Prostate gland (tissue), 2 donors: Measurements from ENCODE around the gene ARHGEF39. TPM values are rescaled to one million over a fixed set of nuclear protein-coding genes. Genes with fewer than 3 reads are reported as not detected.
"Not testable (repeated sequence)": the region's sequence is repeated elsewhere in the genome, so short reads cannot be mapped to it uniquely, and the experiment has no call there.

Experiments used
- DNase-seq: peaks from one replicate; pipeline ENCODE4 v3.0.0-alpha.2; 2019; ENCODE audit warnings: low spot score
- H3K27ac ChIP-seq, 2 donors: fragments of 200-600 bp; sonication (generic); 2 replicates each; pipeline ENCODE4 v1.5.1; 2017 to 2019
- H3K27me3 ChIP-seq: fragments of 200-600 bp; sonication (generic); replicated peaks from 2 replicates; pipeline ENCODE4 v1.5.1; 2019; ENCODE audit not compliant: insufficient read depth
- H3K36me3 ChIP-seq, 2 donors: fragments of 200-600 bp; sonication (generic); 1 replicate in 1 of 2; 2 replicates in 1 of 2; pipeline versions ENCODE4 v1.5.1 to v1.8.1; 2017 to 2019
- H3K4me1 ChIP-seq: fragments of 200-600 bp; sonication (generic); replicated peaks from 2 replicates; pipeline ENCODE4 v1.5.1; 2019
- H3K4me3 ChIP-seq, 2 donors: fragments of 200-600 bp; sonication (generic); 2 replicates each; pipeline ENCODE4 v1.5.1; 2017 to 2019
- H3K9me3 ChIP-seq: fragments of 200-600 bp; sonication (generic); 2 replicates; pipeline ENCODE4 v1.5.1; 2017
- CTCF ChIP-seq, 4 experiments: fragments of 200-600 bp in 2 of 4; fragments of 450-650 bp in 2 of 4; sonication (generic) in 2 of 4; IDR thresholded peaks; 1 replicate in 3 of 4; 2 replicates in 1 of 4; pipeline ENCODE4 v1.5.1; 2016 to 2019; ENCODE audit warnings: antibody characterized with exemption in 4 of 4, mild to moderate bottlenecking in 2 of 4, moderate library complexity in 2 of 4
- POLR2A ChIP-seq: fragments of 450-650 bp; IDR thresholded peaks from one replicate; pipeline ENCODE4 v1.6.1; 2016; ENCODE audit warnings: antibody characterized with exemption, mild to moderate bottlenecking
- POLR2AphosphoS5 ChIP-seq: sonication (generic); formaldehyde crosslinking; IDR thresholded peaks from one replicate; pipeline ENCODE4 v1.6.1; 2017; ENCODE audit warnings: antibody characterized with exemption
- WGBS: methylation state at CpG from one replicate; pipeline ENCODE4 v1.1.5; 2018; 5-methylcytosine and 5-hydroxymethylcytosine counted together
- intact Hi-C: fragments of 100-400 bp; cut with DNase I; formaldehyde crosslinking; loops from one replicate; pipeline ENCODE4 v1.14.2; 2022
- total RNA-seq, 2 donors: library from RNA; depleted of rRNA; stranded (reverse); fragments of >200 nt; gene quantifications; one replicate each; pipeline ENCODE4 v1.1.0, GENCODE V29; 2016

Gene ARHGEF39
- total RNA-seq, 2 donors from 2014 or later: 1.1 to 1.8 TPM

- intact Hi-C loops: loop anchor here (10.0 kb wide), 1 partner anchor 158 kb away; no protein-coding TSS in a partner anchor
- Histone ChIP-seq H3K36me3 (no peaks in the 10 kb centered on the region), H3K27ac (no peak overlapping the region), H3K9me3 (no peaks in the 10 kb centered on the region), H3K4me1 (peaks cover 4% of the 10 kb centered on the region), H3K27me3 (no peaks in the 10 kb centered on the region), H3K4me3 (no peak overlapping the region)
- 84% methylated on average over 12 of the region's 12 CpGs for WGBS
- no peak for TF ChIP-seq CTCF (IDR thresholded peaks at IDR 0.05)
- TF ChIP-seq POLR2AphosphoS5: no peak
- no peak for TF ChIP-seq POLR2A
- no peak for DNase-seq
Observed at GRCh38 chr9:35643046-35643445, 21.9 kb downstream of the ARHGEF39 start.

- intact Hi-C loops: loop anchor here (10.0 kb wide), 1 partner anchor 157 kb away; no protein-coding TSS in a partner anchor
- WGBS: 96% methylated on average over 3 of the region's 3 CpGs
- not testable (repeated sequence) for DNase-seq
Observed at GRCh38 chr9:35641478-35641877, 23.5 kb downstream of the ARHGEF39 start.

GRCh38 chr9:35640431-35640830, 24.6 kb downstream of the ARHGEF39 start:
- H3K9me3 ChIP-seq, H3K27ac ChIP-seq, DNase-seq, H3K36me3 ChIP-seq, H3K27me3 ChIP-seq, H3K4me1 ChIP-seq, H3K4me3 ChIP-seq: not testable (repeated sequence)
- 97% methylated on average over 15 of the region's 15 CpGs for WGBS
- intact Hi-C loops: loop anchor here (10.0 kb wide), 1 partner anchor 156 kb away; no protein-coding TSS in a partner anchor

More at GRCh38 chr9:35641478-35641877, 23.5 kb downstream of the ARHGEF39 start:
- not testable (repeated sequence) for H3K9me3 ChIP-seq, H3K27me3 ChIP-seq, H3K4me3 ChIP-seq, H3K36me3 ChIP-seq, H3K4me1 ChIP-seq, H3K27ac ChIP-seq

GRCh38 chr9:35639631-35640030, 25.4 kb downstream of the ARHGEF39 start:
- 91% methylated on average over 1 of the region's 1 CpG for WGBS

GRCh38 chr9:35639225-35639624, 25.8 kb downstream of the ARHGEF39 start:
- DNase-seq, H3K4me3 ChIP-seq, intact Hi-C loops, H3K27me3 ChIP-seq, H3K36me3 ChIP-seq, H3K27ac ChIP-seq, H3K4me1 ChIP-seq, H3K9me3 ChIP-seq: not testable (repeated sequence)
- WGBS: 42% methylated on average over 1 of the region's 1 CpG

More at GRCh38 chr9:35639631-35640030, 25.4 kb downstream of the ARHGEF39 start:
- Histone ChIP-seq H3K27ac (no peak overlapping the region), H3K36me3 (no peaks in the 10 kb centered on the region), H3K4me1 (no peaks in the 10 kb centered on the region), H3K27me3 (no peaks in the 10 kb centered on the region), H3K9me3 (no peaks in the 10 kb centered on the region), H3K4me3 (no peak overlapping the region)
- intact Hi-C loops: loop anchor here (10.0 kb wide), 1 partner anchor 155 kb away; no protein-coding TSS in a partner anchor
- TF ChIP-seq POLR2A (no peak), POLR2AphosphoS5 (no peak), CTCF (IDR thresholded peaks at IDR 0.05) (no peak)
- DNase-seq: no peak

GRCh38 chr9:35638751-35639150, 26.2 kb downstream of the ARHGEF39 start:
- H3K9me3 ChIP-seq, H3K27ac ChIP-seq, H3K36me3 ChIP-seq, intact Hi-C loops, H3K4me3 ChIP-seq, H3K27me3 ChIP-seq, H3K4me1 ChIP-seq, DNase-seq: not testable (repeated sequence)
- WGBS: 85% methylated on average over 7 of the region's 8 CpGs

- H3K4me1 ChIP-seq, intact Hi-C loops, H3K27ac ChIP-seq, H3K4me3 ChIP-seq, H3K36me3 ChIP-seq, H3K27me3 ChIP-seq, DNase-seq, H3K9me3 ChIP-seq: not testable (repeated sequence)
- 92% methylated on average over 9 of the region's 9 CpGs for WGBS
Observed at GRCh38 chr9:35637427-35637955, 27.5 kb downstream of the ARHGEF39 start.

GRCh38 chr9:35636877-35637246, 28.1 kb downstream of the ARHGEF39 start:
- H3K4me3 ChIP-seq, H3K27me3 ChIP-seq, H3K27ac ChIP-seq, intact Hi-C loops, H3K36me3 ChIP-seq, DNase-seq, H3K9me3 ChIP-seq, H3K4me1 ChIP-seq: not testable (repeated sequence)
- WGBS: 79% methylated on average over 6 of the region's 6 CpGs
